Brain microvascular endothelial cell (primary cell): ENCODE measurements around the gene CDK5R1.

ENCODE experiments used
- DNase-seq: peaks from one replicate; pipeline ENCODE4 v3.0.0-alpha.2; 2020
- H3K27ac ChIP-seq: fragments of 250-450 bp; sonication (Bioruptor Pico); 2 replicates; pipeline ENCODE4 v1.5.1; 2020; ENCODE audit warnings: mild to moderate bottlenecking, moderate library complexity
- H3K27me3 ChIP-seq: fragments of 250-450 bp; sonication (Bioruptor Pico); replicated peaks from 2 replicates; pipeline ENCODE4 v1.5.1; 2020; ENCODE audit warnings: mild to moderate bottlenecking
- H3K36me3 ChIP-seq: fragments of 250-450 bp; sonication (Bioruptor Pico); replicated peaks from 2 replicates; pipeline ENCODE4 v1.5.1; 2020; ENCODE audit warnings: mild to moderate bottlenecking
- H3K4me3 ChIP-seq: 2 replicates; pipeline ENCODE4 v1.5.1; 2011; ENCODE audit warnings: low read depth, mild to moderate bottlenecking, control low read depth, low read length, moderate library complexity
- CTCF ChIP-seq: IDR thresholded peaks from 2 replicates; pipeline ENCODE4 v1.5.1; 2011; ENCODE audit warnings: low read depth, mild to moderate bottlenecking, moderate library complexity, low read length, control low read depth, inconsistent platforms; ENCODE audit errors: missing control alignments
- in situ Hi-C: cut with HindIII; loops from 2 replicates; pipeline ENCODE4 v1.10.0; 2017; ENCODE audit warnings: low sequenced_read_pairs, low pct_ligation_motif_present

Gene CDK5R1

GRCh38 chr17:32502710-32503109 lies 15.9 kb downstream of the CDK5R1 start:
- in situ Hi-C loops, result no loop called here
- no peak for TF ChIP-seq CTCF
- no peaks in the 10 kb centered on the region for H3K27me3 ChIP-seq
- no peak overlapping the region for H3K27ac ChIP-seq
- DNase-seq, result no peak
- H3K36me3 ChIP-seq, result no peaks in the 10 kb centered on the region
- no peak overlapping the region for H3K4me3 ChIP-seq

- DNase-seq, result no peak
- no peak overlapping the region for H3K4me3 ChIP-seq
- H3K27me3 ChIP-seq, result no peaks in the 10 kb centered on the region
- H3K27ac ChIP-seq, result no peak overlapping the region
- in situ Hi-C loops, result no loop called here
- no peak for TF ChIP-seq CTCF
- no peaks in the 10 kb centered on the region for H3K36me3 ChIP-seq
Measured at GRCh38 chr17:32503251-32504165, 16.7 kb downstream of the CDK5R1 start.

- Histone ChIP-seq H3K27me3 (no peaks in the 10 kb centered on the region), H3K27ac (no peak overlapping the region), H3K4me3 (no peak overlapping the region), H3K36me3 (no peaks in the 10 kb centered on the region)
- in situ Hi-C loops, result no loop called here
- DNase-seq, result no peak
- TF ChIP-seq CTCF, result no peak
Measured at GRCh38 chr17:32504166-32504990, 17.6 kb downstream of the CDK5R1 start.

GRCh38 chr17:32508926-32509325 lies 22.1 kb downstream of the CDK5R1 start:
- Histone ChIP-seq H3K4me3 (no peak overlapping the region), H3K36me3 (no peaks in the 10 kb centered on the region), H3K27me3 (no peaks in the 10 kb centered on the region), H3K27ac (no peak overlapping the region)
- in situ Hi-C loops, result no loop called here
- DNase-seq, result no peak
- TF ChIP-seq CTCF, result no peak

- no peak for TF ChIP-seq CTCF
- in situ Hi-C loops, result no loop called here
- H3K27ac ChIP-seq, result no peak overlapping the region
- no peaks in the 10 kb centered on the region for H3K36me3 ChIP-seq
- no peak for DNase-seq
- H3K4me3 ChIP-seq, result no peak overlapping the region
- H3K27me3 ChIP-seq, result no peaks in the 10 kb centered on the region
Measured at GRCh38 chr17:32510466-32510865, 23.7 kb downstream of the CDK5R1 start.
